Measurements from ENCODE around the gene MICAL3. TPM values are rescaled to one million over a fixed set of nuclear protein-coding genes. Genes with fewer than 3 reads are reported as not detected.
A peak's percentile ranks its signal among the peaks of the same experiment; 100 is the strongest.

MICAL3 gene
- total and polyA plus RNA-seq, 9 of the 15 experiments (the other 6 are each of a cell fraction or from before 2014, with no cell fraction given): 0.53 to 32.1 (median 12.3) TPM

DNA sequence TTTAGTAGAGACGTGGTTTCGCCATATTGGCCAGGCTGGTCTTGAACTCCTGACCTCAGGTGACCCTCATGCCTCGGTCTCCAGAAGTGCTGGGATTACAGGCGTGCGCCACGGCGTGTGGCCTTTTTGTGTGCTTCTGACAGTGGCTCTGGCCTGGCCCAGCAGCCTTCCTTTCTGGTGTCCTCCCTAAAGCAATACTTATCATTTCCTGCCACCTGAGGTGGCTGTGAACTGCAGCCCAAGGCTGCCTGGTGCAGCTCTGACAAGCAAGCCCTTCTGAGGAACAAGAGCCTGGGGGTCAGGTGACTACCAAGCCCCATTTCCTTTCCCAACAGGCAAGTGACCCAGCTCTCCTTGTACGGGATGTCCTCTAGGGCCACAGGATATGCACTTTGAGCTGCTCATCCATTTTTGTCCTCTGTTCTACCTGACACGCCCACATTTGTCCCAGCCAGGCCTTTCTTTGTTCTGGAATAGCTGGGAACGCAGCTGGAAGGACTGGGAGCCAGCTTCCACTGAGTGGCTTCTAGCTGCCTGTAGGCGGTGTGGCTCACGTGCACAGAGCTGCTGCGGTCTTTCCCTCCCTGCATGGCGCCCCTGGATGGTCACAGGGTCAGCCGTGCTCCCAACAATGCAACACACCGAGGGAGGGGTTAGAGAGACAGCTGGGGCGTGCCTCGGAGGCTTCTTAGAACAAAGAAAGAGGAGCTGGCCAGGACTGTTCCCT, 237.8 kb downstream of the MICAL3 start (continued):
- TF ChIP-seq CHCHD3 (CRISPR knock-in tag; IDR thresholded peaks at IDR 0.05) (no peak), MAFF (IDR thresholded peaks at IDR 0.05; ENCODE audit: low read length) (no peak), SOX6 (IDR thresholded peaks at IDR 0.05) (peak; percentile 92), KAT8 (IDR thresholded peaks at IDR 0.05; ENCODE audit: low read depth) (no peak)

DNA sequence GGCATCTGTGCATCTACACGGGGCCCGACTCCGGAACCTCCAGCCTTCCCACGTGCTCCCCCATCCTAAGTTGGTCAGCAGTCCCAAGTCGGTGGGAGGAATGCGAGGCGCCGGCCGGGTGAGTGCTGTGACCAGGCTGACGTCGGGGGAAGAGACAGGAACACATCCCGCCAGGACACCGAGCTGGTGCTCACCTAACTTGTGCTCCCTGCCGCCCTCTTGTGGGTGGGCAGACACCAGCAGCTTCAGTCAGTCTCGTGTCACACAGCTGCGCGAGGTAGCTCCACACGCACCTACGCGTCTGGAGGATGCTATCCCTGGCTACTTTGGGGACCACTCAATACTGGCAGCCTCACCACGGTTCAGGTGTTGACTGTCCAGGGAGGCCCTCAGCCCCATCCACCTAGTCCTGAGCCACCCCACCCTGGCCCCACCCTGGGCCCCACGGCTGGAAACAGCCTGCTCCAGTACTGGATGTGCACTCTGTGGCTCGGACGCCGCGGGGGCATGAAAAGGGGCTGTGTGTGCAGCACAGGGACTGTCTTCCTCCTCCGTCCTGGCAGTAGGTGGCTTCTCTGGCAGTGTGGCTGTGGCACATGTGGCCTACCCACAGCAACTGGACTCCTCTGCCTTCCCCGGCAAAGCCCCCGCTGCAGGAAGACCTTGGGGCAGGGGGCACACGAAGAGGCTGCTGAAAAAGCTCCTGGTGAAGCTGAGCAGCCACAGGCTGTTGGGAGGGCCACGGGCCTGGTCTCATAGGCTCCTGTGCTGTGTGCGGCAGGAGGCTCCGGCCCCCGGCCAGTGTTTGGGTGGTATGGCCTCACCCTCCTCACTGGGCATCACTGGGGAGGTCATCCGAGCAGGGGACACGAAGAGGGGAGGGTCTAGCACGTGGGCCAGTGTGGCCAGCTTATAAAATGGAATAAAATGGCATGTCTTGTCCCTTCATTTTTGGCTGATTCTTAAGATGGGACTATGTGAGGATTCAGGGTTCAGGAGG, 238.9 kb downstream of the MICAL3 start:
- peak overlapping the region in 1 of 2 experiments; percentile 77; a peak in 3 of 4 replicates for H3K9ac ChIP-seq (ENCODE audit: insufficient read depth in 1 of 2, low read depth in 2 of 2, low read length in 2 of 2)
- no peaks in the 10 kb centered on the region for H3K79me2 ChIP-seq (ENCODE audit: control insufficient read depth, insufficient read depth, low read length)
- H3K4me3 ChIP-seq: no peak overlapping the region
- DNase-seq (ENCODE audit: extremely low read depth in 1 of 4, low spot score in 3 of 4) (peak; percentile 85 to 91 (median 87)), FAIRE-seq (peak; percentile 88), ATAC-seq (peak; percentile 82)
- H3K27ac ChIP-seq (ENCODE audit: extremely low read depth, low read depth, low read length): peak overlapping the region; percentile 77; the same call in 1 of the 3 replicates
- in situ Hi-C loops (cut with MboI): no loop called here
- H2AFZ ChIP-seq (ENCODE audit: low read depth, low read length): peak overlapping the region; percentile 9
- H3K36me3 ChIP-seq (ENCODE audit: control insufficient read depth, insufficient read depth, low read length): no peaks in the 10 kb centered on the region; the same call in 2 of the 3 replicates
- H3K4me1 ChIP-seq (replicated peaks in 1 of 2; ENCODE audit: control insufficient read depth in 2 of 2, insufficient read depth in 2 of 2, low read length in 2 of 2): peaks cover 33 to 68% of the 10 kb centered on the region in 2 experiments; a peak in 4 of 5 replicates
- no peaks in the 10 kb centered on the region; a peak in 1 of 5 replicates for H3K27me3 ChIP-seq (ENCODE audit: control insufficient read depth in 2 of 2, insufficient read depth in 2 of 2, low read length in 2 of 2)
- H3K9me3 ChIP-seq (replicated peaks; ENCODE audit: control insufficient read depth, insufficient read depth, low read depth, low read length): no peaks in the 10 kb centered on the region
- no peak overlapping the region for H3K4me2 ChIP-seq (ENCODE audit: insufficient read depth, low read length)
- WGBS (ENCODE audit: insufficient coverage, low coverage, missing lambda C conversion rate): 28% methylated on average over 32 of the region's 37 CpGs
- peaks cover 3% of the 10 kb centered on the region; the same call in 1 of the 2 replicates for H4K20me1 ChIP-seq (replicated peaks; ENCODE audit: control insufficient read depth, insufficient read depth, low read length)
- peaks cover 3% of the 10 kb centered on the region for H3K9me1 ChIP-seq (ENCODE audit: control insufficient read depth, insufficient read depth, low read length)
- intact Hi-C loops (cut with micrococcal nuclease): loop anchor here (1.0 to 5.0 kb wide), 4 partner anchors 43 to 291 kb away; partner anchors contain the start of genes BCL2L13 and PEX26
- POLR2A ChIA-PET: interaction anchor here (0.6 to 6.0 kb wide), 10 partner anchors 11 to 290 kb away, joined by 3 to 54 read pairs (median 4); partner anchors contain the start of gene BID
- CTCF ChIA-PET (ENCODE audit: low intra/inter-chr PET ratio): interaction anchor here (0.5 to 3.3 kb wide), 5 partner anchors 43 to 261 kb away, joined by 3 to 23 read pairs (median 5); no protein-coding TSS in a partner anchor
- no TSS peak for BruUV-seq (replicated peaks)
- TF ChIP-seq EP400 (IDR thresholded peaks at IDR 0.05) (peak; percentile 38; the same call in 1 of the 2 replicates), ZNF57 (CRISPR knock-in tag; IDR thresholded peaks at IDR 0.05) (no peak), TEAD1 (CRISPR knock-in tag; IDR thresholded peaks at IDR 0.05) (no peak), L3MBTL2 (IDR thresholded peaks at IDR 0.05) (peak; percentile 89), FOSL1 (tag; conservative IDR thresholded peaks at IDR 0.05) (no peak), FOXJ2 (tag; IDR thresholded peaks at IDR 0.05) (no peak), CREM (IDR thresholded peaks at IDR 0.05; ENCODE audit: low read depth) (peak; percentile 68), U2AF1 (optimal IDR thresholded peaks at IDR 0.05; ENCODE audit: low read depth, low read length) (no peak), HEY1 (CRISPR knock-in tag; IDR thresholded peaks at IDR 0.05; ENCODE audit: borderline replicate concordance) (no peak), ETV1 (tag; conservative IDR thresholded peaks at IDR 0.05; ENCODE audit: low read depth) (no peak)
- TF ChIP-seq, protein P1, sequence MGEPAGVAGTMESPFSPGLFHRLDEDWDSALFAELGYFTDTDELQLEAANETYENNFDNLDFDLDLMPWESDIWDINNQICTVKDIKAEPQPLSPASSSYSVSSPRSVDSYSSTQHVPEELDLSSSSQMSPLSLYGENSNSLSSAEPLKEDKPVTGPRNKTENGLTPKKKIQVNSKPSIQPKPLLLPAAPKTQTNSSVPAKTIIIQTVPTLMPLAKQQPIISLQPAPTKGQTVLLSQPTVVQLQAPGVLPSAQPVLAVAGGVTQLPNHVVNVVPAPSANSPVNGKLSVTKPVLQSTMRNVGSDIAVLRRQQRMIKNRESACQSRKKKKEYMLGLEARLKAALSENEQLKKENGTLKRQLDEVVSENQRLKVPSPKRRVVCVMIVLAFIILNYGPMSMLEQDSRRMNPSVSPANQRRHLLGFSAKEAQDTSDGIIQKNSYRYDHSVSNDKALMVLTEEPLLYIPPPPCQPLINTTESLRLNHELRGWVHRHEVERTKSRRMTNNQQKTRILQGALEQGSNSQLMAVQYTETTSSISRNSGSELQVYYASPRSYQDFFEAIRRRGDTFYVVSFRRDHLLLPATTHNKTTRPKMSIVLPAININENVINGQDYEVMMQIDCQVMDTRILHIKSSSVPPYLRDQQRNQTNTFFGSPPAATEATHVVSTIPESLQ (CRISPR knock-in tag; IDR thresholded peaks at IDR 0.05): no peak
- TF ChIP-seq, protein P2, sequence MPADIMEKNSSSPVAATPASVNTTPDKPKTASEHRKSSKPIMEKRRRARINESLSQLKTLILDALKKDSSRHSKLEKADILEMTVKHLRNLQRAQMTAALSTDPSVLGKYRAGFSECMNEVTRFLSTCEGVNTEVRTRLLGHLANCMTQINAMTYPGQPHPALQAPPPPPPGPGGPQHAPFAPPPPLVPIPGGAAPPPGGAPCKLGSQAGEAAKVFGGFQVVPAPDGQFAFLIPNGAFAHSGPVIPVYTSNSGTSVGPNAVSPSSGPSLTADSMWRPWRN (IDR thresholded peaks at IDR 0.05; ENCODE audit: low read depth): no peak

Data from K562 (cell line).